Erythroblast (primary cell): ENCODE data around the gene HAUS7.

Source experiments
- GATA1 ChIP-seq: IDR thresholded peaks from 2 replicates; pipeline ENCODE4 v1.6.1; 2011; ENCODE audit warnings: low read depth, mild to moderate bottlenecking, control low read depth, low read length, moderate library complexity
- POLR2A ChIP-seq: IDR thresholded peaks from 2 replicates; pipeline ENCODE4 v1.6.1; 2011; ENCODE audit warnings: mild to moderate bottlenecking, low read length

DNA sequence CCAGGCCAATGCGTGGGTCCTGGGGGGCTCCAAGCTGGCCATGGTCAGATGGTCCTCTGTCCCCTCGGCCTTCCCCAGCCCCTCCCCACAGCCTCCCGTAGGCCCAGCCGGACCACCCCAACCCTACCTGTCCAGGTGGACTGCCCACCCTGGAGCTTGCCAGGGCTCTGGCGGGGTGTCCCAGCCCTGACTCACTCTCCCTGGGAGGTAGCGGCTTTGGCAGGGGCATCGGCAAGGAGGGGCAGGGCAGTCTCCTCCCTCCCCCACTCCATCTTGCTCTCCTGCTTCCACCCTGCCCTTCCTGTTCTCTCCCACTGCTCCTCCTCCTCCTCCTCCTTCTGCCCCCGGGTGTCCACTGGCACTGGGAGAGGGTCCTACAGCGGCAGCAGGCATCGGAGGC is 31.8 kb upstream of the HAUS7 start:
- no peak for TF ChIP-seq POLR2A
- no peak for TF ChIP-seq GATA1
